ENCODE results near the gene GGCT. TPM values are rescaled to one million over a fixed set of nuclear protein-coding genes. Genes with fewer than 3 reads are reported as not detected.

The GGCT gene
- total RNA-seq, 2 experiments from 2014 or later: 6.3 to 6.6 TPM

GRCh38 chr7:30521532-30521931 lies 16.9 kb upstream of the GGCT start:
- Mint-ChIP-seq H3K9me3 (no peaks in the 10 kb centered on the region), H3K27ac (no peak overlapping the region), H3K4me3 (no peak overlapping the region), H3K36me3 (ENCODE audit: low read depth) (peaks cover 7% of the 10 kb centered on the region), H3K27me3 (no peaks in the 10 kb centered on the region), H3K4me1 (ENCODE audit: low read depth) (no peaks in the 10 kb centered on the region)
- CTCF ChIA-PET: interaction anchor here (1.9 kb wide), 1 partner anchor 12 kb away, joined by 6 read pairs; no protein-coding TSS in a partner anchor
- intact Hi-C loops (cut with DNase I, micrococcal nuclease): no loop called here
- no peaks in the 10 kb centered on the region for H3K9me3 ChIP-seq (ENCODE audit: control insufficient read depth in 1 of 2, insufficient read depth in 1 of 2, low read length in 2 of 2)
- no peaks in the 10 kb centered on the region for H3K27me3 ChIP-seq (ENCODE audit: control insufficient read depth in 1 of 2, insufficient read depth in 2 of 2, low read length in 2 of 2)
- no peak overlapping the region for H3K4me3 ChIP-seq (ENCODE audit: low read length)
- no peak overlapping the region for H3K27ac ChIP-seq (ENCODE audit: low read depth in 1 of 2, low read length in 2 of 2)
- DNase-seq: no peak
- H3K36me3 ChIP-seq (ENCODE audit: insufficient read depth, low read length): peaks cover 6% of the 10 kb centered on the region
- ATAC-seq (ENCODE audit: poor library complexity): no peak
- H3K4me1 ChIP-seq (ENCODE audit: insufficient read depth, low read length): no peaks in the 10 kb centered on the region
- no peak for TF ChIP-seq CTCF (IDR thresholded peaks at IDR 0.05)
- POLR2A ChIA-PET: no interaction called here

DNA sequence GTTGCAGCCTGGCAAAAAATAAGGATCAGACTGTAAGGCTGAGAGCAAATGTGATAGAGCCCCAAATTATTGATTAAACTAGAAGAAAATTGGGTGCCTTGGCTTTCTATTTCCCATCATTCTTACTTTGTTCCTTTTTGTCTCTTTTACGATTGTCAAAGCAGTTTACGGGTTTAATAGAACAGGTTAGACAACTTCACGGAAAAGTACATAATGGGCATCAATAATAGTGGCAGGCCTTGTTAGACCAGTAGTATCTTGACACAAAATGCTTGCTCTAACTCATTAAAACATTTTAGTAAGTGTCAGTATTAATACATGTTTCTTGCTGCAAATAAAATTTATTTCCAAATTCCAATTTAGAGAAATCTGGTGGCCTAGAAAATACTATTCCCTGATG lies 14.5 kb upstream of the GGCT start:
- Histone ChIP-seq H3K4me3 (ENCODE audit: low read length) (no peak overlapping the region), H3K9me3 (ENCODE audit: control insufficient read depth in 1 of 2, insufficient read depth in 1 of 2, low read length in 2 of 2) (no peaks in the 10 kb centered on the region), H3K27me3 (ENCODE audit: control insufficient read depth in 1 of 2, insufficient read depth in 2 of 2, low read length in 2 of 2) (no peaks in the 10 kb centered on the region), H3K36me3 (ENCODE audit: insufficient read depth, low read length) (peaks cover 6% of the 10 kb centered on the region), H3K4me1 (ENCODE audit: insufficient read depth, low read length) (no peaks in the 10 kb centered on the region), H3K27ac (ENCODE audit: low read depth in 1 of 2, low read length in 2 of 2) (no peak overlapping the region)
- POLR2A ChIA-PET: no interaction called here
- intact Hi-C loops (cut with DNase I, micrococcal nuclease): no loop called here
- H3K27ac Mint-ChIP-seq: no peak overlapping the region
- no peaks in the 10 kb centered on the region for H3K27me3 Mint-ChIP-seq
- H3K36me3 Mint-ChIP-seq (ENCODE audit: low read depth): peaks cover 7% of the 10 kb centered on the region
- CTCF ChIA-PET: no interaction called here
- H3K9me3 Mint-ChIP-seq: no peaks in the 10 kb centered on the region
- no peaks in the 10 kb centered on the region for H3K4me1 Mint-ChIP-seq (ENCODE audit: low read depth)
- ATAC-seq (ENCODE audit: poor library complexity): no peak
- no peak for DNase-seq
- no peak overlapping the region for H3K4me3 Mint-ChIP-seq
- TF ChIP-seq CTCF (IDR thresholded peaks at IDR 0.05): no peak

DNA sequence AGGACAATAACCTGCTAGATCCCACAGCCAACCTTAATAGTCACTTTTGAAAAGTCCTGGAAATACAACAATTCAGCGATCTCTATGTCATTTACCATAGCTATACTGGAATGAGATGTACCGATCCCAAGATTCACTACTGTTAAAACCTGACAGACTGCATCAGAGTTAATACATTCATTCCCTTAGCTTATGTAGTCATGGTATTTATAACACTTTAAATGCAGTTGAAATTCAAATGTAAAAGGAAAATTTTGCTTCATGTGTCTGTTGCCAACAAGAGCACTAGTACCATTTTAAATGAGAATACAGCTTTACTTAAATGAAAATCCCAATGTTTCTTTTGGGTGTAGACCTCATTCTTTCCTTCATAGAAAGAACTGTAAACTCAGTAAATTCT lies 11.1 kb upstream of the GGCT start:
- Histone ChIP-seq H3K9me3 (ENCODE audit: control insufficient read depth in 1 of 2, insufficient read depth in 1 of 2, low read length in 2 of 2) (no peaks in the 10 kb centered on the region), H3K27me3 (ENCODE audit: control insufficient read depth in 1 of 2, insufficient read depth in 2 of 2, low read length in 2 of 2) (no peaks in the 10 kb centered on the region), H3K4me3 (ENCODE audit: low read length) (no peak overlapping the region), H3K4me1 (ENCODE audit: insufficient read depth, low read length) (no peaks in the 10 kb centered on the region), H3K36me3 (ENCODE audit: insufficient read depth, low read length) (no peaks in the 10 kb centered on the region), H3K27ac (ENCODE audit: low read depth in 1 of 2, low read length in 2 of 2) (no peak overlapping the region)
- H3K27ac Mint-ChIP-seq: no peak overlapping the region
- no peaks in the 10 kb centered on the region for H3K36me3 Mint-ChIP-seq (ENCODE audit: low read depth)
- POLR2A ChIA-PET: no interaction called here
- ATAC-seq (ENCODE audit: poor library complexity): no peak
- CTCF ChIA-PET: no interaction called here
- no peak for DNase-seq
- intact Hi-C loops (cut with DNase I, micrococcal nuclease): no loop called here
- no peak overlapping the region for H3K4me3 Mint-ChIP-seq
- no peaks in the 10 kb centered on the region for H3K9me3 Mint-ChIP-seq
- no peak for TF ChIP-seq CTCF (IDR thresholded peaks at IDR 0.05)
- H3K27me3 Mint-ChIP-seq: no peaks in the 10 kb centered on the region
- H3K4me1 Mint-ChIP-seq (ENCODE audit: low read depth): no peaks in the 10 kb centered on the region
